Spinal cord (tissue), 10 donors: ENCODE results near the gene RFX4. TPM values are rescaled to one million over a fixed set of nuclear protein-coding genes. Genes with fewer than 3 reads are reported as not detected.

ENCODE experiments used
- DNase-seq, 6 donors: peaks; one replicate each; pipeline versions ENCODE4 v3.0.0 to v3.0.0-alpha.2; 2013 to 2015; ENCODE audit warnings: low spot score in 6 of 6, low read depth in 4 of 6
- H3K27ac ChIP-seq: one replicate; pipeline ENCODE4 v1.5.1; 2013; ENCODE audit warnings: low read depth, low read length, control low read depth
- H3K27me3 ChIP-seq: one replicate; pipeline ENCODE4 v1.6.1; 2013; ENCODE audit warnings: low read length; ENCODE audit not compliant: control insufficient read depth, insufficient read depth
- H3K36me3 ChIP-seq: one replicate; pipeline ENCODE4 v1.6.1; 2013; ENCODE audit warnings: low read length; ENCODE audit not compliant: control insufficient read depth, insufficient read depth
- H3K4me1 ChIP-seq: one replicate; pipeline ENCODE4 v1.6.1; 2013; ENCODE audit warnings: low read length; ENCODE audit not compliant: control insufficient read depth, insufficient read depth
- H3K4me3 ChIP-seq: one replicate; pipeline ENCODE4 v1.5.1; 2013; ENCODE audit warnings: low read depth, low read length, control low read depth
- H3K9me3 ChIP-seq: one replicate; pipeline ENCODE4 v1.6.1; 2013; ENCODE audit warnings: low read length; ENCODE audit not compliant: control insufficient read depth, insufficient read depth
- WGBS: methylation state at CpG from one replicate; pipeline ENCODE4 v1.1.5; 2013; ENCODE audit warnings: missing lambda C conversion rate; ENCODE audit not compliant: insufficient coverage; 5-methylcytosine and 5-hydroxymethylcytosine counted together
- polyA plus RNA-seq, 2 donors: library from polyadenylated mRNA; unstranded; fragments of 120-200 nt; gene quantifications; one replicate each; pipeline ENCODE4 v1.2.1, GENCODE V29; 2013; ENCODE audit not compliant: insufficient read length in 2 of 2
- total RNA-seq, 2 donors: library from RNA; depleted of rRNA in 1 of 2; stranded (reverse); fragments of 120-200 nt in 1 of 2; fragments of >200 nt in 1 of 2; gene quantifications; one replicate each; pipeline versions ENCODE4 v1.2.3 to v1.2.4, GENCODE V29; 2013 to 2014
- donor health status: healthy.

RFX4 gene
- total and polyA plus RNA-seq, 4 donors, result 18.6 to 90.3 (median 45.6) TPM

DNA sequence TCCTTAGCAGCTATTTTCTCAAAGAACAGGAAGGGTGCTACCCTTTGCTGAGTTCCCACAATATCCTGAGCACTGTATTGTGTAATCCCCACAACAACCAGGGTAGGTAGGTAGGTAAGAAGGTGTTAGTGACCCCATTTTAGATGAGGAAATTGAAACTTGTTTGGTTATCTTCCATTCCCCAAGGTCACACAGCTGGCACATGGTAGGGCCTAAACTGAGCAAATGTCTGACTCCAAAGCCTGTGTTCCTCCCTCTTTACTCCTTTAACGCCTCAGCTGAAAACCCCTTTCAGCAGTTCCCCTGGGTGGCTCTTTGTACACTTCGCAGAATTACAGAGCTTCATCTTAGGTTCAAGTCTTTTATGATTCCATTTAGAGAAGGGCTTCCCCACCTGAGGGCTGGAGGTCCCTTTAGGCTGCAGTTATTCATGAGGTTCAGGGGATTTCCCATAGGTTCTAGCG, 165.2 kb downstream of the RFX4 start:
- H3K9me3 ChIP-seq, result no peaks in the 10 kb centered on the region
- H3K4me1 ChIP-seq, result no peaks in the 10 kb centered on the region
- WGBS, result 40% methylated on average over 1 of the region's 3 CpGs
- peaks cover 12% of the 10 kb centered on the region for H3K36me3 ChIP-seq
- no peak overlapping the region for H3K4me3 ChIP-seq
- DNase-seq, result no peak
- no peaks in the 10 kb centered on the region for H3K27me3 ChIP-seq
- H3K27ac ChIP-seq, result no peak overlapping the region

DNA sequence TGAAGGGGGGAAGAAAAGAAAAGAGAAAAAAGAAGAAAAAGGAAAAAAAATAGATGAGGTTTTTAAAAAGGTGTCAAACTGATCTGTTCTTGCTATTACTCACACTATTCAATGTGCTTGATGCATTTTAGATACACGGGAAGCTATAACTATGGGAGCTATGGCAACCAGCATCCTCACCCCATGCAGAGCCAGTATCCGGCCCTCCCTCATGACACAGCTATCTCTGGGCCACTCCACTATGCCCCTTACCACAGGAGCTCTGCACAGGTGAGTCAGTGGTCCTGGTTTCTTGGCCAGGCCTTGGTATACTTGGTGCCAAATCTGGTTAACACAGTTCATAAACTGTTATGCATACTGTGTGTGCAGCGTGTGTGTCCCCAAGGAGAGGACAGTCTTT, 167.7 kb downstream of the RFX4 start:
- Histone ChIP-seq H3K36me3 (peaks cover 21% of the 10 kb centered on the region), H3K27me3 (no peaks in the 10 kb centered on the region), H3K4me1 (no peaks in the 10 kb centered on the region), H3K27ac (no peak overlapping the region), H3K4me3 (no peak overlapping the region), H3K9me3 (no peaks in the 10 kb centered on the region)
- WGBS, result 70% methylated on average over 2 of the region's 3 CpGs
- DNase-seq, result no peak

DNA sequence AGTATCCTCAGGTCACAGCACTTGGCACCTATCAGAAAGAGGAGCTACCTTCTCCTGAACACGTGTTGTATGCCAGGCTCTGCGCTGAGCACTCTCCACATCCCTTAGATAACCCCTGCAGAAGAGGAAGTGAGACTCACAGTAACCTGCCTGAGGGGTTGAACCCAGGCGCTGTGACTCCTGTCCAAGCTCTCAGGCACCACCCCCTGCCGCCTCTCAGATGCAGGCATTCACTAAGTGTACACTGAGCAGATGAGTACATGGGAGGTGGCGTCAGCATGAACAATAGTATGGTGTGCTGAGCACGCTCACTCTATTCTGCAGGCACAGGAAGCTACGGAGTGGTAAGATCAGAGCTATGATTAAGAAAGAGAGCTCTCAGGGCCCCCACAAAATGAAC, 170.7 kb downstream of the RFX4 start:
- no peaks in the 10 kb centered on the region for H3K9me3 ChIP-seq
- H3K4me3 ChIP-seq, result no peak overlapping the region
- no peak overlapping the region for H3K27ac ChIP-seq
- peaks cover 14% of the 10 kb centered on the region for H3K4me1 ChIP-seq
- H3K27me3 ChIP-seq, result no peaks in the 10 kb centered on the region
- H3K36me3 ChIP-seq, result peaks cover 18% of the 10 kb centered on the region
- DNase-seq, result no peak
- 81% methylated on average over 5 of the region's 7 CpGs for WGBS

DNA sequence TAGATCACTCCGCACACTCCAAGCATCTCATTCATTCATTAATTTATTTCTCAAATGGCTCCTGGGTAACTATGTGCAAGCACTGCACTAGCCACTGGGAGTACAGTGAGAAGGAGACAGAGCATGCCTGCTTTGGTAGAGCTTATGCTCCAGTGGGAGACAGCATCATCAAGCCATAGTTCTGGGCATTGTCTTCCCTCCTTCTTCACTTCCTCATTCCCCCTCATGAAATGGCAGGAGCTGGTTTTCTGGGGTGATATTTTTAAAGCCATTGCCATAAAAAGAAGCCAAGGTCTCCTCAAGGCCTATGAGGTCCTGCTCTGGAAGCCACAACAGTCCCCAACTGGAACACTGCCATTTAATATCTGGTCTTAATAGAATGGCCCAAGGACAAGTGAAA, 171.5 kb downstream of the RFX4 start:
- peaks cover 14% of the 10 kb centered on the region for H3K36me3 ChIP-seq
- H3K27ac ChIP-seq, result no peak overlapping the region
- no peak for DNase-seq
- 86% methylated on average over 1 of the region's 1 CpG for WGBS
- no peak overlapping the region for H3K4me3 ChIP-seq
- no peaks in the 10 kb centered on the region for H3K27me3 ChIP-seq
- H3K9me3 ChIP-seq, result no peaks in the 10 kb centered on the region
- peaks cover 22% of the 10 kb centered on the region for H3K4me1 ChIP-seq

DNA sequence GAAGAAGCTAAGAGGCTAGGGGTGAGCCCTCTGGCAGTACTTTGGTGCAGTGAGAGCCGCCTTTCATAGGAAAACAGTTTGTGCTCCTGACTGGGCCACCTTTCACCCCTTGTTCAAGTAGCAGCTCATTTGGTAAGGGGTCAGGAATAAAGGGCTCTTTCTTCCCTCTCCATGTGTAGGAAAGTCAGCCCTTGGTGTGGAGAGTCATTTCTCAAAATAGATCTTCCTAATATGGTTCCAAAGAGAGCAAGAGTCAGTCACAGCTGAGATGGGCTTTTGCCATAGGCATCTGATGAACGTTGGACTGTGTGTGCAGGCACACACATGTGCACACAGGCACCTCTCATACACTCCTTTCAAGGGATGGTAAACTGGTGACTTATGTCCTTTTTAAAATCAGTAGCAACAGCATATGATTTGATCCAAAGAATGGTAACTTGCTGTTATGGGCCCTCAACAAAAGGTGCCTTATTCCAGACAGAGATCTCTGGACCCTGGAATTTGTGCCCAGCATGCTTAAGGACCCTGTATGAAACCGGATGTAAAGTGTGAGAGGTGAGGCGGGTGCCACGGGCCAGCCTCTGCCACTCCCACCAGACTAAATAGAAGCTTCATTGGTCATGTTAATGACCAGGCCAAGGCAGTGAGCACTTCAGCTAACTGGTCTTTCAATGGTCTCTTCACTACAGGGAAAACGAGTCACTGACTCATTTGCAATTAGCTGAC, 175.0 kb downstream of the RFX4 start:
- no peaks in the 10 kb centered on the region for H3K27me3 ChIP-seq
- no peak overlapping the region for H3K4me3 ChIP-seq
- no peaks in the 10 kb centered on the region for H3K9me3 ChIP-seq
- WGBS, result 69% methylated on average over 5 of the region's 6 CpGs
- peaks cover 33% of the 10 kb centered on the region for H3K4me1 ChIP-seq
- H3K27ac ChIP-seq, result peak overlapping the region; percentile 88
- DNase-seq, result no peak
- H3K36me3 ChIP-seq, result peaks cover 9% of the 10 kb centered on the region

DNA sequence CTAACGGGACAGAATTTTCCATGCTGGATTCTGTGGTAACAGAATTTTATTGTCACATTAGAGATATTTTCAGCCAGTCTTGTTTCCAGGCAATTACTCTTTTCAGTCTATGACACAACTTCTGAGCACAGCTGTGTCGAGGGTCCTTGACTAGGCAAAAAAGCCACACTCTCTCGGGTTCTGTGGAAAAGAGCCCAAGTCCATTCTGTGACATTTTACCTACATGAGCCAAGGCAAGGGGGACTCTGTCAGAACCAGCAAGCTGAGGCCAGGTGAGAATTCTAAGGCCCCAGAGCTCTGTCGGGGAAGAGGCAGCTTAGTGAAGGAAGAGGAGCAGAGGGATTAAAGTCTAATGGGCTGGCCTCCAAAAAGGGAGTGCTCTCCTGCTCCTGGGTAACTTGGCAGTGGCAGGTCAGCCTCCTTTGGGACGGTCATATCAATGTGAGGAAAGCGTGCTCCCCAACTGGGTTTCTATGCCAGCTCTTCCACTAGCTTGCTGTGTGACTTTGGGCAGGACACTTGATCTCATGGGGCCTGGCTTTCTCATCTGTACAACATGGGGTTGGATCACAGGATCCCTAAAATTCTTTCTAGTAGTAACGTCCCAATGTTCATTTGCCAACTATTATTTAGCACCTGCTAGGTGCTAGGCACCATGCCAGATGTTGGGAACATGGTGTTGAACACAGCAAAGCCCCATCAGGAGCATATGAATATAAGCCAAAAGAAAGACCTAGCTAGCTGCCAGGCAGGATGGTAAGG, 175.7 kb downstream of the RFX4 start:
- peak overlapping the region; percentile 88 for H3K27ac ChIP-seq
- H3K9me3 ChIP-seq, result no peaks in the 10 kb centered on the region
- no peaks in the 10 kb centered on the region for H3K27me3 ChIP-seq
- H3K4me1 ChIP-seq, result peaks cover 33% of the 10 kb centered on the region
- no peak for DNase-seq
- H3K4me3 ChIP-seq, result no peak overlapping the region
- H3K36me3 ChIP-seq, result peaks cover 6% of the 10 kb centered on the region
- WGBS, result 51% methylated on average over 6 of the region's 7 CpGs

DNA sequence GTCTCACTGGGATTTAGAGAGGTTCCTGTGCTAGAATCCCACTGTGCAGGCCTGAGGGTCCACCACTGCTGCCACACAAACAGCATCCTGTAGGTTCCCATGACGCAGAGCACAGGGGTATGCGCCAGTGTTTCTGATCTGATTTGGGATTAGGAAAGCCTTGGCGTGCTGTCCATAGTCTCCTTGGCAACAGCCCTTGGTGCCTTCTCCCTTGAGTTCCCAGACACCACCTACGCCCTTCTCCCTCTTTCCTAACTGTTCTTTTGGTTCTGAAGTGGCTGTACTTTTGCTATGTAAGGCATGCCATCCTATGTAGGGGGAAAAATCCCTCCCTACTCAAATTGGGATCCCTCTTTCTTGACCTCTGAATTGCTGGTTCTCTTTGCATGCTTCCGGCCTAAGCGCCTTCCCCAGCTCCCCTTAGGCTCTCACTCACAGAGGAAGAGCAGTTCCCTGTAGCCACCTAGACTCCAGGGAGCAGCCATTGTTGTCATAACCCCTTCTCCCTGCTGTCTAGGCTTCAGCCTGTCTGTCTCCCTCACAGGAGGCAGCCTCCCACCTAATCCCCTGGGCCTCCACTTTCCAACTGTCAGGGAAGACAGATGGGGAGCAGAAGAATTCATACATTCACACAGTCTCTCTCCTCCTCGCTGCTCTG, 176.9 kb downstream of the RFX4 start:
- WGBS, result 30% methylated on average over 5 of the region's 7 CpGs
- H3K4me3 ChIP-seq, result no peak overlapping the region
- no peak for DNase-seq
- peak overlapping the region; percentile 88 for H3K27ac ChIP-seq
- no peaks in the 10 kb centered on the region for H3K27me3 ChIP-seq
- H3K36me3 ChIP-seq, result no peaks in the 10 kb centered on the region
- no peaks in the 10 kb centered on the region for H3K9me3 ChIP-seq
- peaks cover 40% of the 10 kb centered on the region for H3K4me1 ChIP-seq

DNA sequence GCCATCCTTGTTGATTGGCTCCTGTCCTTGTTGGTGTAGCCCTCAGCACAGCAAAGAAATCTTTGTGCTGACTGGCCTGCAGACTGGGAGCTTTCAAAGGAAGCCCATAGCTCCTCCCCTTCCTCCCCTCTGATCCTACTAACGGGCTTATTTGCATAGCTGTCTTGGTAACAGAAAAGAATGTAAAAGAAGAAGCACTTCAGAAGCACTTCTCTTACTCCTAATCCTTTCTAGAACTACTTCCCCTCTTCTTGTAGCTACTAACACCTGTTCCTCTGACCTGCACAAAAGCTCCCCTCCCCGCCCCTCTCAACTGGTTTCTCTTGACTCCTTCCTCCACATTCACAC, 177.4 kb downstream of the RFX4 start:
- no peaks in the 10 kb centered on the region for H3K27me3 ChIP-seq
- no peaks in the 10 kb centered on the region for H3K36me3 ChIP-seq
- H3K4me1 ChIP-seq, result peaks cover 42% of the 10 kb centered on the region
- no peaks in the 10 kb centered on the region for H3K9me3 ChIP-seq
- peak in 4 of 6 donors; percentile 40 to 81 (median 60) for DNase-seq
- H3K4me3 ChIP-seq, result no peak overlapping the region
- 67% methylated on average over 1 of the region's 2 CpGs for WGBS
- peak overlapping the region; percentile 88 for H3K27ac ChIP-seq

DNA sequence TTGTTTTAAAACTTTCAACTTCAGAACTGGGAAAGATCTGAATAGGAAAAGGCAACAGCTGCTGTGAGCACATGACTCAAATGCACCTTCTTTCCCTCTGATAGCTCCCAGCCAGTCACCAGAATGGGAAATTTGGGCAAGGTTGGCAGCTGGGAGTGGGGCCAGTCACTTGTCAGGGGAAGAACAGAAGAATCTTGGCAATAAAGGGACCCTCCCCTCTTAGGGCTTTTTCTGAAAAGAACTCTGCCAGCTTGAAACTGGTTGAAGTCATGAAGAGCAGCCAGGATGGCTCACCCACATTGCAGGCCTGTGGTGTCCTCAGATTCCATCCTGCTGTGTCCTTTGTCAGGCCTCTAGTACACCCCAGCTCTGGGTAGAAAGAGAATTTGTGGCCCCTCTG, 181.4 kb downstream of the RFX4 start:
- Histone ChIP-seq H3K27ac (peak overlapping the region; percentile 61), H3K4me1 (peaks cover 34% of the 10 kb centered on the region), H3K9me3 (no peaks in the 10 kb centered on the region), H3K4me3 (no peak overlapping the region), H3K27me3 (no peaks in the 10 kb centered on the region), H3K36me3 (no peaks in the 10 kb centered on the region)
- DNase-seq, result peak in 1 of 6 donors; percentile 83
